NCI-H2227 (cell line): Measurements from ENCODE around the gene MORC2.

ENCODE experiments used
- DNase-seq: peaks from one replicate; lab custom pipeline; 2025; ENCODE audit not compliant: unreplicated experiment; lab: John Stamatoyannopoulos, UW

Gene MORC2

GRCh38 chr22:30889996-30890480, 78.5 kb downstream of the MORC2 start:
- DNase-seq = no peak

GRCh38 chr22:30889268-30889995, 79.1 kb downstream of the MORC2 start:
- no peak for DNase-seq

GRCh38 chr22:30887861-30888260, 80.7 kb downstream of the MORC2 start:
- no peak for DNase-seq

- no peak for DNase-seq
Measured at GRCh38 chr22:30887453-30887852, 81.1 kb downstream of the MORC2 start.

- no peak for DNase-seq
Measured at GRCh38 chr22:30885591-30885990, 83.0 kb downstream of the MORC2 start.

GRCh38 chr22:30885001-30885366, 83.6 kb downstream of the MORC2 start:
- no peak for DNase-seq

- no peak for DNase-seq
Measured at GRCh38 chr22:30884211-30885000, 84.2 kb downstream of the MORC2 start.

GRCh38 chr22:30883586-30884145, 84.9 kb downstream of the MORC2 start:
- DNase-seq = no peak

- no peak for DNase-seq
Measured at GRCh38 chr22:30882974-30883533, 85.5 kb downstream of the MORC2 start.

- DNase-seq = no peak
Measured at GRCh38 chr22:30882184-30882717, 86.3 kb downstream of the MORC2 start.

- no peak for DNase-seq
Measured at GRCh38 chr22:30881361-30882183, 87.0 kb downstream of the MORC2 start.

- no peak for DNase-seq
Measured at GRCh38 chr22:30880847-30881246, 87.7 kb downstream of the MORC2 start.

- DNase-seq = no peak
Measured at GRCh38 chr22:30880181-30880601, 88.4 kb downstream of the MORC2 start.

GRCh38 chr22:30879415-30879797, 89.2 kb downstream of the MORC2 start:
- no peak for DNase-seq

- no peak for DNase-seq
Measured at GRCh38 chr22:30878516-30879414, 89.8 kb downstream of the MORC2 start.

- no peak for DNase-seq
Measured at GRCh38 chr22:30877662-30878515, 90.7 kb downstream of the MORC2 start.

- DNase-seq = no peak
Measured at GRCh38 chr22:30876915-30877553, 91.5 kb downstream of the MORC2 start.

- no peak for DNase-seq
Measured at GRCh38 chr22:30876221-30876751, 92.3 kb downstream of the MORC2 start.
